ENCODE results near the gene HPX. TPM values are rescaled to one million over a fixed set of nuclear protein-coding genes. Genes with fewer than 3 reads are reported as not detected.
"Not testable (repeated sequence)": the region's sequence is repeated elsewhere in the genome, so short reads cannot be mapped to it uniquely, and the experiment has no call there.

The HPX gene
- total RNA-seq, 8 experiments from 2014 or later: 0.45 to 6.3 (median 1.2) TPM

DNA sequence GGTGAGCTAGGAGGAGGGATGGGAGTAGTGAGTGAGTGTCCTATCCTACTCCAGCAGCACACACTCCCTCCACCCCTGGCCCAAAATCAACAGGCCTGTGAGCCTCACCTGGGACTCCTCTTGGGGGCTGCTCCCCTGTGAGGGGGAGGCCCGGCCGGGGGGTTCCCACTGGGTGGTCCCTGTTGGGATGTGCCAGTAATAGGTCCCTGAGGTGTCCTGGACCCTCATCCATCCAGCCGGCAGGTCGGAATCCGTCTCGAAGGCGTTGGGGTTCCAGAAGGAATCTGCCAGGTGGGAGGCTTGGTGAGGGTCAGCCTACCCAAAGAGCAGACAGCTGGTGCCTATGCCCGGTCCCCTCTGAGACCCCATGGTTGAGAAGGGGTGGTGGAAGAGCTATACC lies 37.2 kb downstream of the HPX start:
- in situ Hi-C loops (cut with MboI; ENCODE audit: low pct_unique_long_range_greater_than_20kb in 2 of 9, low sequenced_read_pairs in 9 of 9, unreplicated experiment in 9 of 9): no loop called here
- H3K4me1 ChIP-seq (replicated peaks in 1 of 2): peaks cover 15 to 27% of the 10 kb centered on the region in 2 donors
- WGBS, 10 experiments: 100% methylated on average over 2 of the region's 8 CpGs; no CpG with 5 or more reads in 9 of the 10 experiments

DNA sequence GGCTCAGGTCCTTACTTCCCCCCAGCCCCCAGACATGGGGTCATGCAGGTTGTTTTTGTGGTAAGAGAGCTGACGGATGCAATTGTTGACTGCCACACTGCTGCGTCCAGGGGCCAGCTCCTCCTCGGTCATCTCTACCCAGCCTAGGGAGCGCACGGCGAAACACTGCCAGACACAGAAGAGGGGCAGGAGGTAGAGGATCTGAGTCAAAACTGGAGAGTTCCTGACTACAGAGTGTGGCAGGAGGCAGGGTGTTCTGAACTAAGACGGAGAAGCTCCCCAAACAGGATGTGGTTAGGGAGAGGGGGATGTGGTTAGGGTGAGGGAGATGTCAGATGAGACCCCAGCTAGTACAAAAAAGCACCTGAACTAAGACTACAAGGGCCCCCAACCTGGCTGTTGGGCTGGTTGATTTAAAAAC lies 38.2 kb downstream of the HPX start:
- Histone ChIP-seq H3K4me3 (no peak overlapping the region), H3K4me1 (replicated peaks in 1 of 2) (peaks cover 15 to 27% of the 10 kb centered on the region in 2 donors), H3K27ac (no peak overlapping the region)
- no peak for ATAC-seq (replicated peaks in 6 of 8)
- 60 to 100% (median 100%) methylated on average over 1 to 3 of the region's 7 CpGs; no CpG with 5 or more reads in 6 of the 10 experiments for WGBS, 10 experiments
- in situ Hi-C loops (cut with MboI; ENCODE audit: low pct_unique_long_range_greater_than_20kb in 2 of 9, low sequenced_read_pairs in 9 of 9, unreplicated experiment in 9 of 9): no loop called here

More for the DNA sequence above, 37.2 kb downstream of the HPX start:
- Histone ChIP-seq H3K4me3 (no peak overlapping the region), H3K27ac (no peak overlapping the region)
- no peak for ATAC-seq (replicated peaks in 6 of 8)

DNA sequence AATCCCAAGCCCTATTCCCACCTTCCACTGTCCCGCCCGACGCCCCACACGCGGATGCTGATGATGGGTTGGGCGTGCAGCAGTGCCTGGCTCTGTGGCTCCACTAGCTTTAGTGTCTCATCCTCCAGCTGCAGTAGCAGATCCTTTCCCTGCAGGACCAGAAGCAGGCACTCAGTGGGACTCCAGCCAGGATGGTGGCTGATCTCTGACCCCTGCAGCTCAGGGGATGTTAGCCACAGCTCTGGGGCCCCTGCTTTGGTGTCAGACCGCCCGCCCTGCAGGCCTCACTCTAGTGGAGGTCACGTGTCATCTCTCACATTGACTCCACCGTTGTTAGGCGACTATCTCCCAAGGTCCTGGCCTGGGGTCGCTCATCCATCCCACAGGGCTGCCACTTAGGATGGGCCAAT lies 38.7 kb downstream of the HPX start:
- ATAC-seq (replicated peaks in 6 of 8): no peak
- 67 to 80% methylated on average over 1 to 4 of the region's 12 CpGs; no CpG with 5 or more reads in 8 of the 10 experiments for WGBS, 10 experiments
- Histone ChIP-seq H3K4me1 (replicated peaks in 1 of 2) (peaks cover 15 to 24% of the 10 kb centered on the region in 2 donors), H3K27ac (no peak overlapping the region), H3K4me3 (no peak overlapping the region)
- in situ Hi-C loops (cut with MboI; ENCODE audit: low pct_unique_long_range_greater_than_20kb in 2 of 9, low sequenced_read_pairs in 9 of 9, unreplicated experiment in 9 of 9): no loop called here

DNA sequence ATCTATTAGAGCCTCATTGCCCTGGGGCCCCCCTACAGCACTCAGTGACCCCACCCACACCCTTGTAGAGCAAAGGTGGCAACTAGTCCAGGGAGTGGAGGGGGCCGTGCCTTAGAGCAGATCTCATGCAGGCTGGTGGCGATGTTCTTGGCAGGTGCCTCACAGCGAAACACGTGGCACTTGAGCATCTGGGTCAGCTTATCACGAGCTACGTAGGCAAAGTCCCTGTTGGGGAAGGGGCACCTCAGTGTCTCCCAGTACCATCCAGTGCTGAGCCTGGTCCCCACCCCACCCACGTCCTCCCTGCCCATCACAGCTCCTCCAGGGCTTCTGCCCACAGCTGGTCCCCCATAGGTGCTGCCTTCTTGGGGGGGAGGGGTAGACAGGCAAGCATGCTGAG lies 39.3 kb downstream of the HPX start:
- 80 to 100% (median 91%) methylated on average over 1 to 3 of the region's 7 CpGs; no CpG with 5 or more reads in 6 of the 10 experiments for WGBS, 10 experiments
- Histone ChIP-seq H3K4me1 (replicated peaks in 1 of 2) (peaks cover 15 to 24% of the 10 kb centered on the region in 2 donors), H3K27ac (no peak overlapping the region), H3K4me3 (no peak overlapping the region)
- ATAC-seq (replicated peaks in 6 of 8): no peak
- in situ Hi-C loops (cut with MboI; ENCODE audit: low pct_unique_long_range_greater_than_20kb in 2 of 9, low sequenced_read_pairs in 9 of 9, unreplicated experiment in 9 of 9): no loop called here

DNA sequence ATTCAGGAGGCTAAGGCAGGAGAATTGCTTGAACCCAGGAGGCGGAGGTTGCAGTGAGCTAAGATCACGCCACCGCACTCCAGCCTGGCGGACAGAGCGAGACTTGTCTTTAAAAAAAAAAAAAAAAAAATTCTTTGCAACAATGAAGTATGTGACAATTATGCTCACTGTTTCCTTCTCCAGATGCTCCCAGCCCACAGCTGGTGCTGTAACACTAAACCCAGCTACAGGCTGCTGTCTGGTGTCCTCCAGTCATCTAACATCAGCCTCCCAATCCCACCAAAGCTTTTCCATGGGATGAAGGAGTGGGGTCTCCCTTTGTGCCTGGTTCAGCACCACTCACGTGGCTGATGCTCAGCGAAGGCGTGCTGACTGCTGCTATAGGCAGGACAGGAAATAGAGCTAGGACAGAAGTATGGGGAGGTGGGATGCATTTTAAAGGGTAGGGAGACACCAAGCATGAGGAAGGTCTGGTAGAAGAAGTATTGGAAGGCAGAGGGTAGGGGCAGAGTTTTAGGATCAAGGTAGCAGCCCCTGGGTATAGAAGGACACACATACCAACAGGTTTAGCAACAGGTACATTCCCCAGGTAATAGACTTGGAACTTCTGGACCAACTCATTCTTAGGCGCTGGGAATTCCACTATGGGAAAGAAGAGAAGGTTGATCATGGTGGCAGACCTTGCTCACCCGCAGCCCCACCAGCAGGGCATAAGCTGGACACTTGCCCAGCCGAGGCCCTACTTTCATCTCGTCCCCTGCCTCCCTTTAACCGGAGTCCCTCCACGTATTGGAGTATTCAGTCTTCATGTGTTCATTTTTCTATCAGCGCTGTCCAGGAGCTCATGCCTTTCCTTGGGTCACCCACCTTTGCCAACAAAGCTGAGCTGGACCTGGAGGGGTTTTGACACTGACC lies 40.1 kb downstream of the HPX start:
- in situ Hi-C loops (cut with MboI; ENCODE audit: low pct_unique_long_range_greater_than_20kb in 2 of 9, low sequenced_read_pairs in 9 of 9, unreplicated experiment in 9 of 9): no loop called here
- WGBS, 10 experiments: 87 to 100% (median 93%) methylated on average over 1 to 8 of the region's 15 CpGs; no CpG with 5 or more reads in 1 of the 10 experiments
- no peak for ATAC-seq (replicated peaks in 6 of 8)
- Histone ChIP-seq H3K27ac (no peak overlapping the region), H3K4me1 (replicated peaks in 1 of 2) (peaks cover 15 to 16% of the 10 kb centered on the region in 2 donors), H3K4me3 (no peak overlapping the region)

DNA sequence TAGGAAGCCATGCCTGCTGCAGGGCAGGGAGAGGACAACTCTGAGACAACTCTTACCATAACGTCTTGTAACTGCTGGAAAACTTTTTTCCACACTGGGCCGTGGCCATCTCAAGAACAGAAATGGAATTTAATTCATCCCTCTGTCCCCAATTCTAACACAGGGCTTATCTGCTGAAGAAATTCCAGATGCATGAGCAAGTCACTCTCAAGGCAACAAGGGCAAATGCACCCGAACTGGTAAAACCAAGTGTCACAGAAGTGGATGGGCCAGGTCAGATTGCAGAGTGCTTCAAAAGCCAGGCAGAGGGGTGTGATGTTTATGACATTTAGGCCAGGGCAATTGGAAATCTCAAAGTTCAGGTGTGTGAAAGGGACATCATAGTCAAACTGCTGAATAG lies 43.2 kb downstream of the HPX start:
- 0 to 80% (median 67%) methylated on average over 1 to 3 of the region's 3 CpGs; no CpG with 5 or more reads in 3 of the 10 experiments for WGBS, 10 experiments
- in situ Hi-C loops (cut with MboI; ENCODE audit: low pct_unique_long_range_greater_than_20kb in 2 of 9, low sequenced_read_pairs in 9 of 9, unreplicated experiment in 9 of 9): loop anchor here in 2 of 9 experiments (25.0 kb wide), 1 partner anchor 215 kb away; the partner anchor contains the start of genes ILK (in 2 of the 2), RRP8 (in 2 of the 2), TAF10 (in 2 of the 2) and TPP1 (in 2 of the 2)

DNA sequence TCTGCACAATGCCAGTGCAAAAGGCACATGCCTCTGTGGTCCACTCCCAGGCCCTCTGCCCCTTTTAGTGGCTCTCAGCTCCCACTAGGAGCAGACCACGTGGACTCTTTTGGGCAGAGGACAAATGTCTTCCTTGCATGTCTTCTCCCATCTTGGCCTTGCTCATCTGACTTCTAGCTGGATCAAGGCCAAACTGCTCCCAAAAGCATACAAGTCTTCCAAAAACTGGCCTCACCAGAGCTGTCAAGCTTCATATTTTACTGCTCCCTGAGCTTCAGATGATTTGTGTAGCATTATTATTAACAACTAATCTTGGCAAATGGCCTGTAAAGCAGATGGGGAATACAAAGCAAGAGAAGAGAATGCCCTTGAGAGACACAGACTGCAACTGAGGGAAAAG lies 43.6 kb downstream of the HPX start:
- Histone ChIP-seq H3K4me3 (no peak overlapping the region), H3K4me1 (replicated peaks in 1 of 2) (no peaks in the 10 kb centered on the region), H3K27ac (no peak overlapping the region)
- no peak for ATAC-seq (replicated peaks in 6 of 8)
- WGBS, 10 experiments: 60 to 100% (median 83%) methylated on average over 1 of the region's 1 CpG; no CpG with 5 or more reads in 7 of the 10 experiments
- in situ Hi-C loops (cut with MboI; ENCODE audit: low pct_unique_long_range_greater_than_20kb in 2 of 9, low sequenced_read_pairs in 9 of 9, unreplicated experiment in 9 of 9): loop anchor here in 2 of 9 experiments (25.0 kb wide), 1 partner anchor 215 kb away; the partner anchor contains the start of genes ILK (in 2 of the 2), RRP8 (in 2 of the 2), TAF10 (in 2 of the 2) and TPP1 (in 2 of the 2)

More for the DNA sequence above, 43.2 kb downstream of the HPX start:
- Histone ChIP-seq H3K4me3 (no peak overlapping the region), H3K4me1 (replicated peaks in 1 of 2) (no peaks in the 10 kb centered on the region), H3K27ac (no peak overlapping the region)
- ATAC-seq (replicated peaks in 6 of 8): no peak

DNA sequence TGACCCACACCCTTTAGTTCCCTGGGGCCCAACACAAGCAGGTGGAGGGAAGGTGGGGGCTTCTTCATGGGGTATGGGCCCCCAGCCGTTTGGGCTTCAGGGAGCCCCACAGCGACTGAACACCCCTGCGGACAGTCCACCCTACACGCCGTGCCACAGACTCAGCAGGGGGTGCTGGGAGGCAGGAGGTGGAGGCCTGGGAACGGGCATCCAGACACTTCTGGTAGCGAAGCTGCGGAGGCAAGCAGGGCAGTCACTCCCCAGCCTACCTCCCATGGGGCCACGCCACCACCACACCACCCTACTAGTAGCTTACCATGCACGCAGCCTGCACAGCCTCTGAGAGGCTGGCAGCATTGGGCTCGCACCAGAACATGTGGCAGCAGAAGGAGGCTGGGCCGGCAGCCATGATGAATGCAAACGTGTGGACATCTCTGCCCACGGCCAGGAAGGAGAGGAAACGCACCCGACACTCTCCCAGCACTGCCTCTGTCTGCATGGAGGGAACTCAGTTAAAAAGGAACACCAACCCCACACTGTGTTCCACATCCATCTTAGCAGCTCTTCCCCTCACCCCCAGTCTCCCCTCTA lies 45.2 kb downstream of the HPX start:
- ATAC-seq (replicated peaks in 6 of 8): no peak
- Histone ChIP-seq H3K4me1 (replicated peaks in 1 of 2) (peaks cover 6 to 8% of the 10 kb centered on the region in 2 donors), H3K27ac (no peak overlapping the region), H3K4me3 (no peak overlapping the region)
- in situ Hi-C loops (cut with MboI; ENCODE audit: low pct_unique_long_range_greater_than_20kb in 2 of 9, low sequenced_read_pairs in 9 of 9, unreplicated experiment in 9 of 9): loop anchor here in 2 of 9 experiments (25.0 kb wide), 1 partner anchor 217 kb away; the partner anchor contains the start of genes ILK (in 2 of the 2), RRP8 (in 2 of the 2), TAF10 (in 2 of the 2) and TPP1 (in 2 of the 2)
- WGBS, 10 experiments: 85 to 100% methylated on average over 1 to 3 of the region's 16 CpGs; no CpG with 5 or more reads in 8 of the 10 experiments

DNA sequence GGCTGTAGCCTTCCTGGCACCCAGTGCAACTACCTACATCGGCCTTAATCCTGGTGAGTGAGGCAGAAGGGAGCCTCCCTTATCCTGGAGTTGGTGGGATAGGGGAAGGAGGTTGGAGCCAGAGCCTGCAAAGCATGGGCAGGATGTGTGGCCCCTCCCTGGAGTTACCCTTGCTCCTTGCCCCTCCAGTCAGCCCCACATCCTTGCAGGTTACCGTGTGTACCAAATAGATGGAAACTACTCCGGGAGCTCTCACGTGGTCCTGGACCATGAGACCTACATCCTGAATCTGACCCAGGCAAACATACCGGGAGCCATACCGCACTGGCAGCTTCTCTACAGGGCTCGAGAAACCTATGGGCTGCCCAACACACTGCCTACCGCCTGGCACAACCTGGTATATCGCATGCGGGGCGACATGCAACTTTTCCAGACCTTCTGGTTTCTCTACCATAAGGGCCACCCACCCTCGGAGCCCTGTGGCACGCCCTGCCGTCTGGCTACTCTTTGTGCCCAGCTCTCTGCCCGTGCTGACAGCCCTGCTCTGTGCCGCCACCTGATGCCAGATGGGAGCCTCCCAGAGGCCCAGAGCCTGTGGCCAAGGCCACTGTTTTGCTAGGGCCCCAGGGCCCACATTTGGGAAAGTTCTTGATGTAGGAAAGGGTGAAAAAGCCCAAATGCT lies 46.7 kb downstream of the HPX start:
- no peak for ATAC-seq (replicated peaks in 6 of 8)
- H3K4me3 ChIP-seq: no peak overlapping the region
- 60 to 100% (median 95%) methylated on average over 1 to 5 of the region's 16 CpGs; no CpG with 5 or more reads in 6 of the 10 experiments for WGBS, 10 experiments
- no peak overlapping the region for H3K27ac ChIP-seq
- H3K4me1 ChIP-seq (replicated peaks in 1 of 2): peaks cover 10 to 13% of the 10 kb centered on the region in 2 donors
- in situ Hi-C loops (cut with MboI; ENCODE audit: low pct_unique_long_range_greater_than_20kb in 2 of 9, low sequenced_read_pairs in 9 of 9, unreplicated experiment in 9 of 9): loop anchor here in 2 of 9 experiments (25.0 kb wide), 1 partner anchor 218 kb away; the partner anchor contains the start of genes ILK (in 2 of the 2), RRP8 (in 2 of the 2), TAF10 (in 2 of the 2) and TPP1 (in 2 of the 2)

DNA sequence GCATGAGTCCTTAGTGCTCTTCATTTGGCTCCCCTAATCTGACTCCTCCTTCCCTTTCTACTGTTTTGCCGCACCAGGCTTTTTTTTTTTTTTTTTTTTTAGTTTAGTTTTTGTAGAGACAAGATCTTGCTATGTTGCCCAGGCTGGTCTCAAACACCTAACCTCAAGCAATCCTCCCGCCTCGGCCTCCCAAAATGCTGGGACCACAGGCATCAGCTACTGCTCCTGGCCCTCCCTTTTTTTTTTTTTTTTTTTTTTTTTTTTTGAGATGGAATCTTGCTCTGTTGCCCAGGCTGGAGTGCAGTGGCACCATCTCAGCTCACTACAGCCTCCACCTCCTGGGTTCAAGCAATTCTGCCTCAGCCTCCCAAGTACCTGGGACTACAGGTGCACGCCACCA lies 48.5 kb downstream of the HPX start:
- peaks cover 17 to 18% of the 10 kb centered on the region in 2 donors for H3K4me1 ChIP-seq (replicated peaks in 1 of 2)
- not testable (repeated sequence) for ATAC-seq (replicated peaks in 6 of 8); H3K27ac ChIP-seq; H3K4me3 ChIP-seq
- in situ Hi-C loops (cut with MboI; ENCODE audit: low pct_unique_long_range_greater_than_20kb in 2 of 9, low sequenced_read_pairs in 9 of 9, unreplicated experiment in 9 of 9): loop anchor here in 2 of 9 experiments (25.0 kb wide), 1 partner anchor 220 kb away; the partner anchor contains the start of genes ILK (in 2 of the 2), RRP8 (in 2 of the 2), TAF10 (in 2 of the 2) and TPP1 (in 2 of the 2)
- 85 to 100% (median 97%) methylated on average over 1 to 3 of the region's 4 CpGs; no CpG with 5 or more reads in 5 of the 10 experiments for WGBS, 10 experiments

DNA sequence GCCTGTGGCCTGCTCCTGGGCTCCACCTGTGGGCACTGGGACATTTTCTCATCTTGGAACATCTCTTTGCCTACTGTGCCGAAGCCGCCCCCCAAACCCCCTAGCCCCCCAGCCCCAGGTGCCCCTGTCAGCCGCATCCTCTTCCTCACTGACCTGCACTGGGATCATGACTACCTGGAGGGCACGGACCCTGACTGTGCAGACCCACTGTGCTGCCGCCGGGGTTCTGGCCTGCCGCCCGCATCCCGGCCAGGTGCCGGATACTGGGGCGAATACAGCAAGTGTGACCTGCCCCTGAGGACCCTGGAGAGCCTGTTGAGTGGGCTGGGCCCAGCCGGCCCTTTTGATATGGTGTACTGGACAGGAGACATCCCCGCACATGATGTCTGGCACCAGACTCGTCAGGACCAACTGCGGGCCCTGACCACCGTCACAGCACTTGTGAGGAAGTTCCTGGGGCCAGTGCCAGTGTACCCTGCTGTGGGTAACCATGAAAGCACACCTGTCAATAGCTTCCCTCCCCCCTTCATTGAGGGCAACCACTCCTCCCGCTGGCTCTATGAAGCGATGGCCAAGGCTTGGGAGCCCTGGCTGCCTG lies 49.2 kb downstream of the HPX start:
- no peak overlapping the region for H3K27ac ChIP-seq
- peak overlapping the region in 3 of 5 donors; percentile 66 to 87 (median 70) for H3K4me3 ChIP-seq
- in situ Hi-C loops (cut with MboI; ENCODE audit: low pct_unique_long_range_greater_than_20kb in 2 of 9, low sequenced_read_pairs in 9 of 9, unreplicated experiment in 9 of 9): loop anchor here in 2 of 9 experiments (25.0 kb wide), 1 partner anchor 221 kb away; the partner anchor contains the start of genes ILK (in 2 of the 2), RRP8 (in 2 of the 2), TAF10 (in 2 of the 2) and TPP1 (in 2 of the 2)
- WGBS, 10 experiments: 90 to 100% (median 97%) methylated on average over 1 to 6 of the region's 18 CpGs; no CpG with 5 or more reads in 6 of the 10 experiments
- ATAC-seq (replicated peaks in 6 of 8): no peak
- peaks cover 17 to 18% of the 10 kb centered on the region in 2 donors for H3K4me1 ChIP-seq (replicated peaks in 1 of 2)
